ENCODE measurements around the gene USP36.
"Not testable (repeated sequence)": the region's sequence is repeated elsewhere in the genome, so short reads cannot be mapped to it uniquely, and the experiment has no call there.

The USP36 gene

DNA sequence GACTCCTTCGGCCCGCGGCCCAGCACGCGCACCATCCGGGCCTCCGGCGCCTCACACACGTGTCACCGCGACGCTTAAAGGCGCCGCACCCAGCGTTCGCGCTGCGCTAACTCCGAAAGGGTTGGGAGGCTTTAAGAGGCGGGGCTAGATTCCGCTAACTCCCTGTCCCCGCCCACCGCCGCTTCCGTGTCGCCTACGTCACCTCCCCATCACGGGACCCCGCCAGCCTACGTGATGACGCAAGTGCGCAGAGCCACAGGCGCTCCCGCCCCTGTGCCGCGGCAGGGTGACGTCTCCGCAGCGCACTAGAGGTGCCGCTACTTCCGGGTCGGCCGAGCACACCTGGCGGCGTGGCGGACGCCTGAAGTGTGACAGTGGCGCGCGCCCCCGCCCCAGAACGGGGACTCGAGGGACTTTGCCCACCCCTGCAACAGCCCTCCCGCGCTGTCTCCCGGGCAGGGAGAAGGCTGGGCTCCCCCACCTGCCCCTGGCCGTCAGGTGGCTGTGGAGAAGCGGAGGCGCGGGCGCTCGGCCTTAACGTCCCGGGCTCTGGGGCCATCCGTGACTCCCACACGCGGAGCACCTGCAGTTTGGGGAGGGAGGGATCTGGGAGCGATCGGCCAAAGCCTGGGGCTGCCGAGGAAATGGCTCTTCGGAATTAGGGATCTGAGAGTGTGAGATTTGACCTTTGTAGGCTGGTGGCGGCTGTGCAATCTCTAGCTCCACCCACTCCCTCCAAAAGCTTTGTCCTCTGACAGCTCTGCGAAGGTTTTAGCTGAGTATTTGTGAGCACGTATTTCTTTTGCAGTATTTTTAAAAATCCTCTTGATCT lies at the start of gene USP36:
Gene USP36, minus strand, starts transcription at position 35 of the 832 bp plus-strand sequence. CDS start 4,451 bp downstream, outside the sequence.
- peak; percentile 100 for DNase-seq (ENCODE audit: low read depth in 1 of 2, low spot score in 1 of 2)

GRCh38 chr17:78890096-78890495 lies 49.5 kb upstream of the USP36 start:
- DNase-seq (ENCODE audit: low read depth in 1 of 2, low spot score in 1 of 2) = not testable (repeated sequence)

DNA sequence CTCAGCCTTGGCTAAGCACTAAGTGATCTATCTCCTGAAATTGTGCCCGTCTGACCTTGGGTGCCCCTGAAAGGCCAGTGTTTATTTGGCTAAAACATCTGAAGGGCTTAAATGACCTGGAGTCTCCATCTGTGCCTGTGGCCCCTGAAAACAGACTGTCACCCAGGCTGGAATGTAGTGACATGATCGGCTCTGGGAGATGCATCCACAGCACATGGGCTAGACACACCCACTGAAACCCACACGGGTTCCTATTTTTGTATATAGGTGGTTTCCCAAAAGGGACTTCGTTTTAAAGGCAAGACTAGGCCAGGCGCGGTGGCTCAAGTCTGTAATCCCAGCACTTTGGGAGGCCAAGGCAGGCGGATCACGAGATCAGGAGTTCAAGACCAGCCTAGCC lies 48.9 kb upstream of the USP36 start:
- no peak for DNase-seq (ENCODE audit: low read depth in 1 of 2, low spot score in 1 of 2)

DNA sequence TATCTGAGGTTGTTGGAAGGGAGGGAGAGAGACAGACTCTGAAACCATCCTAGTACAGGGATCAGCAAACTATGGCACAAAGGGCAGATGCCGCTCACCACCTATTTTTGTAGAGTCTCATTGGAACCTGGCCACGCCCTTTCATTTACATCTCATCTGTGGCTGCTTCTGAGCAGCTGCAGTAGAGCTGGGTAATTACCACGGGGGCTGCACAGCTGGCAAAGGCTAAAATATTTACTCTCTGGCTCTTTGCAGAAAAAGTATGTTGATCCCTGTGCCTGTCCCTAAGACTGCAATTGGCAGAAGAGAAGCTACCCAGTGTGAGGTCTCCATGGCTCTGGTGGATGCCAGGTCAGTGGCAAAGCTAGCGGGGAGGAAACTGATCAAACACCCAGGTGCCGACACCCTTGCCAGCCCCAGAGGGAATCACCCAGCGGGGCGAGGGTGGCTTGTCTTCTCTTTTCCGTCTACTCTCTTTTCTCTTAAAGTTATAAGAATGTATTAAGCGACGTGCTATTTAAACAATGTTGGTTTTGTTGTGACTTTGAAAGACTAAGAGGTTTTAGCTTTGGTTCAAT lies 48.4 kb upstream of the USP36 start:
- DNase-seq (ENCODE audit: low read depth in 1 of 2, low spot score in 1 of 2) = no peak

DNA sequence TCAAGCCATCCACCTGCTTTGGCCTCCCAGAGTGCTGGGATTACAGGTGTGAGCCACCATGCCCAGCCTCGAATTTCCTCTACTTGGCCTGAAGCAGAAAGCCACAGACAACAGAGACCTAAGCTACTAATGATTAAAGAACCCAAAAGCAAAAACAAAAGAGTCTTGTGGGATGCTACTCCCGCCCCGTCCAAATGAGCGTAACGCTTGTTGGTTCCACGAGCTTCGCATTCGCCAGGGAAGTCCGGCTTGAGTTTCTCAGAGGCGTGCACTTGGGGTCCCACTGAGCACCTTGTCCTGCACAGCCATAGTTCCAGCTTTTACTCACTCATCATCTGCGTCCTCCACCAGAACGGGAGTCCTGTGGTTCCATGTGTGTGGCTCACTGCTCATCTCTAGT lies 46.3 kb upstream of the USP36 start:
- DNase-seq (ENCODE audit: low read depth in 1 of 2, low spot score in 1 of 2) = no peak

DNA sequence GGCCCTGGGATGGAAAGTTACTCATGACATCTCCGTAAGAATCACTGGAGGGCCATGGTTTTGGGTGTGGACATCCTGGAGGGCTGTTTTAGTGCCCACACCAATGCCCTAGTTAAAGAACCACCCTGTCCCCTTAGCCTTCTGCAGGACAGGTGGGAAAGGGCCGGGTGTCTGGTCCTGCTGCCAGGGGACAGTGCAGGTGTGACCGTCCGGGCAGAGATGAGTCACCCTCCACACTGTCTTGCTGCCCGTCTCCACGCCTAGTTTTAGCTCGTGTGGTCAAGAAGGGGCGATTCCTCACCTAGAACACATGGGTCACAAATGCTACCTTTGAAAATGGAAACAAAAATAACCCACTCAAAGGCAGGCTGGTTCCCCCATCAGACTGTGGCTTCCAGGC lies 45.3 kb upstream of the USP36 start:
- no peak for DNase-seq (ENCODE audit: low read depth in 1 of 2, low spot score in 1 of 2)

- DNase-seq (ENCODE audit: low read depth in 1 of 2, low spot score in 1 of 2) = no peak
Observed at GRCh38 chr17:78884876-78885667, 44.5 kb upstream of the USP36 start.

DNA sequence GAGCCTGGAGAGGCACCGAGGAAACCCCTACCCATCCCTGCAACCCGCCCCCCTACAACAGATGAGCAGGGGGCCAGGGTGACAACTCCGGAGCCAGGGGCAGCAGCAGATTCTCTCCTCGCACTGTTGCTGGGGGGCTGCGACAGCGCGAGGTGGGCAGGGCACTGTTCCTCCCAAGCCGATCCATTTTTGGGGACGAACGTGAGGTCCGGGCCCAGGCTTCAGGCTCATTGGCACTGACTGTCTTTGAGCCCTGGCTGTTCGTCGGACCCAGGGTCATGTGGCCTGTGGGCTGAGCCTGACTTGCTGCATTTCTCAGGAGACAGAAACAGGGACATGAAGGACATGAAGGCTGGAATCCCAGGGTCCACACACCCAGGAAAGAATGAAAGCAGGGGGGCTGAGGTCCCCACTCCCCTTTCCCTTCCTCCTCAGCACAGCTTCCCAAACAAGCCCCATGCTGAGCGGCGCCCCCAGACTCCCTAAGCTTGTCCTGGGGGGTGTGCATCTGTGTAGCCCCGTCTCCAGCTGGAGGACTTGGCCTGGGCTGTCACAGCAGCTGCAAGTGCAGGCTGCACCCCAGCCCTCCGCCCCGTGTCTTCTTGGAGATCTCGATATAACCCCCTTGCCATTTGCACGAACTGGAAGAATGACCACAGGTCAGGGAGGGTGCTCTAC lies 43.7 kb upstream of the USP36 start:
- DNase-seq (ENCODE audit: low read depth in 1 of 2, low spot score in 1 of 2) = no peak

GRCh38 chr17:78883533-78884131 lies 43.0 kb upstream of the USP36 start:
- no peak for DNase-seq (ENCODE audit: low read depth in 1 of 2, low spot score in 1 of 2)

DNA sequence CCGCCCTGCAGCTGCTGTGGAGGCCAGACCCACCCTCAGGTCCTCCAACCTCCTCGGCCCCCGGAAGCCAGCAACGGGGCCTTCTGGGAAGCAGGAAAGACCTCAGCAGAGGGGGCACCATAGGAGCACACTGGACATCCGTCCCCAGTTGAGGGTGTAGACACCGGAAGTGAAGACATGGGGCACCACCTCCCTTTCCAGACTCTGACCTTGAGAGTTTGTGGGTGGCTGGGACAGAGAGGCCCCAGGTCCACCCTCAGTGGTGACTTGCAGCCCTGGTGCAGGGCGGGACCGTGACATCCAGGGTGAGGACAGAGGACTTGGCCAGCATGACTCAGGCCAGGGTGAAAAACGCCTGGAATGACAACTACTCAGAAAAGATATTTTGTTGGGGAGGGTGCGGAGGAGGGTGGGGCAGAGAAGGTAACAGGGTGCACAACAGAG lies 42.5 kb upstream of the USP36 start:
- DNase-seq (ENCODE audit: low read depth in 1 of 2, low spot score in 1 of 2) = no peak

DNA sequence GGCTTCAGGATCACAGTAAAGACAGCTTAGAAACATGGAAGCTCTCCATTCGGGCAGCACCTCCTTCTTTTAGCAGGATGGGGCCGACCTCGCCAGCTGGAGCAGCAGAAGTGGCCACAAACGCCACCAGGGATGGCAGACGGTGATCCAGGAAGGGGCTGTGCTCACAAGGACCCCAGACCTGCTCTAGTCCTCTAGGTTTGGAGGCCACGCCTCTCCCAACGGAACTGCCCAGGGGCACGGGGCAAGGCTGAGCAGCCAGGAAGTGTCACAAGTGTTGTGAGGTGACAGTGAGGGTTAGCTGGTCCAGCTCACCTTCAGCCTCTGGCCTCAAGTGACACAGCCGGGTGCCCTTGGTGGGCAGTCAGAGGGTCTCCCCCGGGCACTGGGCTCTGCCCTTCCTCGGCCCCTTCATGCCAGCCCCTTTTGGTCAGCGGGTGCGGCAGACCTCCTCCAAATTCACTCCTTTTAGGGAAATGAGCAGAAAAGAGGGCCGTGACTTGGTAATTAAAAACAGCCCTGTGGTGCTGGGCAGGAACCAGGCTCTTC lies 42.0 kb upstream of the USP36 start:
- no peak for DNase-seq (ENCODE audit: low read depth in 1 of 2, low spot score in 1 of 2)

DNA sequence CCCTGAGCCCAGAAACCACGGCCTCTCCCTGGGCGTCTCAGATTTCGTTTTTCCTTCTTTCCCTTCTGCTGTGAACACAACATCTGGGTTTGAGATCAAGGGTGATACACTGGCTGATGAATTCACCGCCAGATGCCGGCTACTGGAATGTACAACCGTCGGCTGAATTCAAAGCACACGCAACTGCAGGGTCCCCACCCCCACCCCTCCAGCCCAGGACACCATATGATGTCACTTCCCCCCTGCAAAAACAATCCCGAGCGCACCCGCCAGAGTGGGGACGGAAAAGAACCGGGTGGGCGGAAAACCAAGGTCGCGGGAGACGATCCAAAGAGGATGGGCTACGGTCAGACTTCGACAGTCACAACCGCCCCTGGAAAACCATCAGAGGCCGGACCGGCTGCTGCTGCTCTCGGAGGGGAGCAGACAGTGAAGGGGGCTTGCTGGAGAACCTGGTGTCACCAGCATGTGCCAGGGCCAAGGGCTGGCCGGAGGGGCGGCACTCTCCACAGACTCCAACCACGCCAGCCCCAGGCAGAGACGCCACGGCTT lies 39.1 kb upstream of the USP36 start:
- no peak for DNase-seq (ENCODE audit: low read depth in 1 of 2, low spot score in 1 of 2)

GRCh38 chr17:78878871-78879527 lies 38.4 kb upstream of the USP36 start:
- DNase-seq (ENCODE audit: low read depth in 1 of 2, low spot score in 1 of 2) = no peak

- DNase-seq (ENCODE audit: low read depth in 1 of 2, low spot score in 1 of 2) = no peak
Observed at GRCh38 chr17:78878261-78878660, 37.6 kb upstream of the USP36 start.

DNA sequence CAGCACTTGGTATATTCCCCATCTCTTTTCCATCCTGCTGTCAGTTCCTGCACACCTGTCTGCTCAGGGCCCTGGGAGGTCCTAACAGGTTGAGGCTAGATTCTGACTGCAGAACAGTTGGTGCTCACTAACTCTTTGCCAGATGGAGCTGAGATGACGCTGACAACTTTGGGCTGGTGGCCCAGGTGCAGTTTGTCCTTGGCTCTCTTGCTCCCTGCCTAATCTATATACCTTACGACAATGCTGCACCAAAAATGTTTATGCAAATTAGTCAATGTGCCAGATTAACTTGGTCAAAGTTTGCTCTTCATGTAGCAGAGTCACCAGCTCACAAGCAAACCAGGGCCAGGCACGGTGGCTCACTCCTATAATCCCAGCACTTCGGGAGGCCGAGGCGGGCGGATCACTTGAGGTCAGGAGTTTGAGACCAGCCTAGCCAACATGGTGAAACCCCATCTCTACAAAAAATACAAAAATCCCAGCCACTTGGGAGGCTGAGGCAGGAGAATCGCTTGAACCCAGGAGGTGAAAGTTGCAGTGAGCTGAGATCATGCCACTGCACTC lies 36.4 kb upstream of the USP36 start:
- DNase-seq (ENCODE audit: low read depth in 1 of 2, low spot score in 1 of 2) = not testable (repeated sequence)

DNA sequence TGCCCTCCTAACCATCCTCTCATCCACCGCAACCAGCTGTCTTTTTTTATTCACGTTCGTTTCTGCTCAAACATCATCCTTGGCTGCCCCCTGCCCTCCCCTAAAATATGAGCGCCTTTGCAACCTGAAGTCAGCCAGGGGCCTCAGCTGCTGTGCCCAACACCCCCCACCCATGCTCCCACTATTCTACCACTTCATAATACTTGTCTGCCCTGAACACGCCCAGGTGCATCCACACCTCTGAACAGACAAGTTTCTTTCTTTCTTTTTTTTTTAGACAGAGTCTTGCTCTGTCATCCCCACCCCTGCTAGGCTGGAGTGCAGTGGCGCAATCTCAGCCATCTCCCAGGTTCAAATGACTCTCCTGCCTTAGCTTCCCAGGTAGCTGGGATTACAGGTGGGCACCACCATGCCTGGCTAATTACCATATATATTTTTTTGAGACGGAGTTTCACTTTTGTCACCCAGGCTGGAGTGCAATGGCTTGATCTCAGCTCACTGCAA lies 35.5 kb upstream of the USP36 start:
- DNase-seq (ENCODE audit: low read depth in 1 of 2, low spot score in 1 of 2) = no peak

DNA sequence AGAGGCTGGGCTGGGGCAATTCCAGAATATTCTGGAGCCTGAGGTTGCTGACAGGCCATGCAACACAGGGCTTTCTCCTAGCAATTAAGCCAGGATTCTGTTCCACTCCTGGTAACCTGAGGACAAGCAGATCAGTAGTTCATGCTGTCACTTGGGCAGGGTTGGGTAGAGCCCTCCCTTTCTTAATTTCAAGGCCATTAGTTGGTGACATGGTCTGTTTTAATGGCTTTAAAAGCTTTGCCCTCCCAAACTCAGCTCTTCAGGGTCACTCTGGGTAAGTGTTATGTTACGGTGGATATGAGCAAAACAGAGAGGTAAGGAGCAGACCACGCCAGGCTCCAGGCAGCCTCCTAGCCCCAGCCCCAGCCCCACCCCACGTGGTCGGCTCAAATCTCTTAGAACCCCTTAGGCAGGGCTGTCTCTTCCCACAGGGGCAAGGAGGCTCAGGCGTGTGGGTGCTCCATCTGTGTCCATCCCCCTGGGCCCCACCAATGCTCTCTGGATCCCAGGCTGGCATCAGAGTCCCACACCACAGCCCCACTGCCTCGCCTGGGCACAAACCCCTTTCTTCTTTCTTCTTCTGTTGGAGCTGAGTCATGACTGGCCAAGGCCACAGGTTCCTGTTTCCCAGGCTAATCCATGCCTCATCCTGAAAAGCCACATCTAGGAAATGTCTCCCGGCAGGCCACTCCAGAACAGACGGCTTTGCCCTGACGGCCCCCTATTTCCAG lies 34.9 kb upstream of the USP36 start:
- no peak for DNase-seq (ENCODE audit: low read depth in 1 of 2, low spot score in 1 of 2)

DNA sequence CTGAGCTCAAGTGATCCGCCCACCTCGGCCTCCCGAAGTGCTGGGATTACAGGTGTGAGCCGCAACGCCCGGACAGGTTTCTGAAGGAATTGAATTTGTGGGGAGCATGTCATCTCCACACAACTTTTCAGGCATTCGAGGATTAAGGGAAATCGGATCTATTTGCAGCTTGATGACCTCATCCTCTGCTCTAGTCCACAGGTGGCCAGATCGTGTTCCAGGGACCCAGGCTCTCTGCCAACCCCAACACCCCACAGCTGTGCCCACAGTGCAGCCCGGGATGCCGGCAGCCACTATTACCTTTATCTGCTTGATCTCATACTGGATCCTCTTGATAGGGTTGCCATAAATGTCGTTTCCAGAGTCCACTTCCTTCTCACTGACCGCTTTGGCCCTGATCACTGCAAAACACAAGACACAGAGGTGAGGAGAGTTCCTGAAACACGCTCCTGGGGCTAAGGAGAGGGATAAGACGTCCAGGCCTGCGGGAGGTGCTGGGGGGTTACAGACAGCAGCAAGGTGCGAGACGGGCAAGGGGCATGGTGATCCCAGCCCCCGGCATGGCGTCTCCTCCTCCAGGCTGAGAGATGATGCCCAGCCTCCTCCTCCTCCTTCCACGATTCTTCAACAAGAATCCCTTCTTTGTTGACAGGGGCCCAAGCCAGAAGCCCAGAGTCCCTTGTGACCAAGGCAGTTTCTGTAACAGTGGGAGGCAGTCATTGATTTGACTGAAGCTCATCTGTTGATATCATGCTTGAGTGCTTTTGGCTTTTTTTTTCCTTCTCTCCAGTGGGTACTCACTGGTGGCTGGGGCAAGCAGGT lies 33.1 kb upstream of the USP36 start:
- DNase-seq (ENCODE audit: low read depth in 1 of 2, low spot score in 1 of 2) = no peak

Measured in activated T-helper 1 cell treated with anti-CD3 and anti-CD28 coated beads, Interleukin-2, amount 50 U/mL, for 16 hours (primary cell).